Activated CD4-positive, alpha-beta T cell treated with anti-CD3 and anti-CD28 coated beads for 4 hours (primary cell): ENCODE data around the gene TAS1R2.

Source experiments
- DNase-seq, 2 donors: peaks; one replicate each; pipeline ENCODE4 v3.0.0-alpha.2; 2020

The TAS1R2 gene

DNA sequence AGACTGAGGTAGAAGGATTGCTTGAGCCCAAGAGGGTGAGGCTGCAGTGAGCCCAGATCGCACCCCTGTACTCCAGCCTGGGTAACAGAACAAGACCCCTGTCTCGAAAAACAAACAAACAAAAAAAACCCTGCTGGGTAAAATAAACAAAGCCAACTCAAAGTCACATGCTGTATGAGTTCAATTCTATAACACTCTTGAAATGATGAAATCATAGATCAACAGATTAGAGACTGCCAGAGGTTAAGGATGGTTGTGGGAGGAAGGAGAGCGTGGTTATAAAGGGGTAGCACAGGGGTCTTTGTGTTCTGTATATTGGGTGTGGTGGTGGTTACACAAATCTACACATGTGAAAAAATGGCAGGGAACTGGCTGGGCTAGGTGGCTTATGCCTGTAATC is 62.5 kb downstream of the TAS1R2 start:
- DNase-seq: no peak

DNA sequence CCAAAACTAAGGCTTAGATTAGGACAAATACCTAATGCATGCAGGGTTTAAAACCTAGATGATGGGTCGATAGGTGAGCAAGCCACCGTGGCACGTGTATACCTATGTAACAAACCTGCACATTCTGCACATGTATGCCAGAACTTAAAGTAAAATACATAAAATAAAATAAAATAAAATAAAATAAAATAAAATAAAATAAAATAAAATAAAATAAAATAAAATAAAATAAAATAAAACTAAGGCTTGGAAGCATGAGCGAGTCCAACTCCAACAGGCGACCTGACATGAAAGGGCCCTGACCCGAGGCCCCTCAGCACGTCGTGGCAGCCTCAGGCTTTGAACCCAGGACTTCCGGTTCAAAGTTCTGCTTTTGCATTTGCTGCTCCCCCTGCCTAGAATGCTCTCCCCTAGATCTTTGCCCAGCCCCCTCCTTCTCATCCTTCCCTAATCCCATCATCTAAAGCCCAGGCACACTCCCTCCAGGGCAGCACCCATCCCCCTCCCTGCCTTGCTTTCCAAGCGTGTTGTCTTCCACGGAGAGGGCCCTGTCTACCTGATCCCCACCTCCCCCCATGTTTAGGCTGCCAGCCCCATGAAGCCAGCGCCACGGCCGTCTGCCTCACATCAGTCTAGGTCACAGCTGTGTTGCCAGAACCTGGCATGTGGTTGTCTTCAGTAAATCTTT is 64.3 kb downstream of the TAS1R2 start:
- DNase-seq: no peak

DNA sequence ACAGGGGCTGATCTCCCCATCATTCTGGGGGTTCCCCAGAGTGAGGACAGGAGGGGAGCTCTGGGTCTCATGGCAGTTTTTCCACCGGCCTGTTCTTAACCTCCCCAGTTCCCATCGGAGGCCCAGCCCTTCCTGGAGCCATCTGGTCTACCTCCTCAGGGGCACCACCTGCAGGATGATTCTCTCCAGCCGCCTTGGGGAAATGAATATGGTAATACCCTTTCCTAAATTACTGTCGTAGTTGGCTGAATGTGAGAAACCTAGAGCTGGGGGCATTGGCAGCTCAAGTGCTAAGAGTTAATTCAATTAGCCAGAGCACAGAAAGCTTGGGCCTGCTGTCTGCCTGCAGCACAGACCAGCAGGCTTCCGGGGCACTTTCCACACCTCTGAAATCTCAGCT is 64.9 kb downstream of the TAS1R2 start:
- DNase-seq: no peak

DNA sequence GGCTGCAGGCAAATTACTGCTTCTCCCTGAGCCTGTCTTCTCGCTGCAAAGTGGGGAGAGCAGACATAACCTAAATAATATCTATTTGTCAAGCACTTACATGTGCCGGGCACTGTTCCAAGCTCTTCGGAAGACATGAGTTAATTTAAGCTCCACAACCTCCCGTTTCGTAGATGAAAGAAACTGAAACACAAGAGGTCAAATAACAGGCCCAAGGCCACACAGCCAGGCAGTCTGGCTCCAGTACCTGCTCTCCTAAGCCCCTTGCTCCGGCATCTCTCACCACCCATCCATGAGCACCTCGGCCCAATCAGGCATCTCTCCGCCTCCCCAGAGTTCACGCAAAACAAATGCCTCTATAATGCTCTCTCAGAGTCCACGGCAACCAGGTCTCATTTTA is 65.4 kb downstream of the TAS1R2 start:
- no peak for DNase-seq

DNA sequence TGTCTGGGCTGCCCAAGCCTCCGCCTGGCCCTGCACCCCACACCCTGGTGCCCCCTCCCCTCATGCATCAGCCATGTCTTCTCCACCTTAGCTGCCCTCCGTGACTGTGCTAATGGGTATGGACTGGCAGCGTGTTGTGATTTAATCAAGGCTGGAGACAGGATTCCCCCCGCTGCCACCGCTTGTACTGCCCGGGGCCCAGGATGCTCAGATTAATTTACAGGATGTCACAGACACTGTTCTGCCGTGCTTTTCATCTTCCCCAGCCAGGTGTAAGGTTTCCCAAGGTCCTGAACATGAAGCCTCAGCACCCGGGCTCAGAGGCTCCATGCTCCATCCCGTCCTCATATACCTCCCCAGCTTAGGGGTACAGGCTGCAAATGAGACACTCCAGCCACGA is 66.3 kb downstream of the TAS1R2 start:
- DNase-seq: no peak

DNA sequence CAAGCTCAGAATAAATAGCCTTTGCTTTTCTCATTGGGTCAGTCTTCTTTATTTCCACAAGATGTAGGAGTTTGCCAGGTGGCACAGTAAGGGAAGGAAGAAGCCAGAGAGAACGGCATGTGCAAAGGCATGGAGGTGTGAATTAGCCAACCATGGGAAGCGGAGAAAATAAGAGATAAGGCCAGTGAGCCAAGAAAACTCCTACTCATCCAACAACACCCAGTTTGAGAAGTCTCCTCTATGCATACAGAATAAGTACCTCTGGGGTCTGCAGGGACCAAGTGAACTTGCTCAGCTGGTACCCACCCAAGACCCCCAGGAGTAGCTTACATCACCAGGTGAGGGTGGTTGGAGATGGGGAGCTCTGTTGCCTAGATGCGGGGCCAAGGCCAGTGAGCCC is 66.7 kb downstream of the TAS1R2 start:
- DNase-seq: no peak
